ENCODE data around the gene PNP.
"Not testable (repeated sequence)": the region's sequence is repeated elsewhere in the genome, so short reads cannot be mapped to it uniquely, and the experiment has no call there.

The PNP gene

DNA sequence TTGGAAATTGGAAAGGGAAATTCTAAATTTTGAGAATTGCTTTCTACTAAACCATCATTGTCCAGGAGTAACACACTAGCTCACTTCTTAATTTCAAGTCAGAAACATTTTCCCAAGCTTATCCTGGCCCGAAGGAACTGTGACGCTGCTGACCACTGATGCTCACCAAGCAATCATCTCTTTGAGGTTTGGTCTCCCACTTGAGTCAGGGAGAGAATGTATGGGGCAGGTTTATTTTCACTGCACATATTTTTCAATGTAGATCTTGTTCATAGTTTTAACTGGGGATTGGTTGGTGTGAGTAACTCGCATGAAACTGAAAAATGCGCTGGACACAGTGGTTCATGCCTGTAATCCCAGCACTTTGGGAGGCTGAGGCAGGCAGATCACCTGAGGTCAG is 23.3 kb downstream of the PNP start:
- no peak for DNase-seq (ENCODE audit: low read depth)

DNA sequence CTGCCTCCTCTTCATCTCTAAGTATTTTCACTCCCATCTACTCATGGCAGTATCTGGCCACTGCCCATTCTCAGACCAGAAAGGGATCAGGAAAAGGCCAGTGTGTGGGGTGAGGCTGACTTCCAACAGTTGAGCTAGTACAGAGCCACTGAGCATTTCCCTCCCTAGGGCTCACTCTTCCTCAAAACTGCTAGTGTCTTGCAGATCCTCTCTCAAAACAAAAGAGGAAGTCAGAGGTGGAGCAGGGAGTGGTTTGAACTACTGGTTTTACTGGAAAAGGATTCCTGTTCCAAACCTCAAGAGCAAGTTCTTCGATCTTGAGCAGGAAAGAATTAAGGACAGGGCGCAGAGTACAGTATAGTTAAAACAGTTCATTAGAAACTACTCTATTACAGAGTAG is 24.4 kb downstream of the PNP start:
- DNase-seq (ENCODE audit: low read depth) = no peak

DNA sequence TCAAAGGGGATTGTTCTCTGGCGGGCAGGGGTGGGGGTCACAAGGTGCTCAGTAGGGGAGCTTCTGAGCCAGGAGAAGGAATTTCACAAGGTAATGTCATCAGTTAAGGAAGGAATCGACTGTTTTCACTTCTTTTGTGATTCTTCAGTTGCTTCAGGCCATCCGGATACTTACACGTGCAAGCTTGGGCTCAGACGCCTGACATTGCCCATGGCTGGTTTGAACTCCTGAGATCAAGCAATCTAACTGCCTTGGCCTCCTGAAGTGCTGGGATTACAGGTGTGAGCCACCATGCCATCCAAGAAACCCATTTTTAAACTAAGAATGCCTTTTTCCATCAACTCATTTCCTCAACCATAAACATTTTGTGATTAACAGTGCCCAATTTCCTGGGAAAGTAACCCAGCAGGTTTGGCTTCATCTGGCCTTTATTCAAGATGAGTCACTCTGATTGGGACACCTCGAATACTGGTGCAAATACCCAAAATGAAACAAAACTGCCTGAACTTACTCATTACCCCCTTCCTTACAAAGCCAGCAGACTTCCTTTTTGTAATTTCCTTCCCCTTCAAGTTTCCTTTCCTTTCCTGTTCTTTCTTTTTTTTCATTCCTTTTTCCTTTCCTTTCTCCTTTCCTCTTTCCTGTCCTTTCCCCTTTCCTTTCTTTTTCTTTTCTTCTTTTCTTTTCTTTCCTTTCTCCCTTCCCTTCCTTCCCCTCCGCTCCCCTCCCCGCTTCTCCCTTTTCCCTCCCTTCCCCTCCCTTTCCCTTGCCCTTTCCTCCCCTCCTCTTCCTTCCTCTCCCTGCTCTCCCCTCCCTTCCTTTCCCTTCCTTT is 25.9 kb downstream of the PNP start:
- no peak for DNase-seq (ENCODE audit: low read depth)

GRCh38 chr14:20498622-20499021 is 29.4 kb downstream of the PNP start:
- DNase-seq (ENCODE audit: low read depth) = no peak

- no peak for DNase-seq (ENCODE audit: low read depth)
These were observed 29.9 kb downstream of the PNP start for GRCh38 chr14:20499108-20499507.

GRCh38 chr14:20499881-20500280 is 30.7 kb downstream of the PNP start:
- no peak for DNase-seq (ENCODE audit: low read depth)

GRCh38 chr14:20501346-20501745 is 32.1 kb downstream of the PNP start:
- DNase-seq (ENCODE audit: low read depth) = no peak

- DNase-seq (ENCODE audit: low read depth) = no peak
These were observed 34.7 kb downstream of the PNP start for GRCh38 chr14:20503898-20504297.

DNA sequence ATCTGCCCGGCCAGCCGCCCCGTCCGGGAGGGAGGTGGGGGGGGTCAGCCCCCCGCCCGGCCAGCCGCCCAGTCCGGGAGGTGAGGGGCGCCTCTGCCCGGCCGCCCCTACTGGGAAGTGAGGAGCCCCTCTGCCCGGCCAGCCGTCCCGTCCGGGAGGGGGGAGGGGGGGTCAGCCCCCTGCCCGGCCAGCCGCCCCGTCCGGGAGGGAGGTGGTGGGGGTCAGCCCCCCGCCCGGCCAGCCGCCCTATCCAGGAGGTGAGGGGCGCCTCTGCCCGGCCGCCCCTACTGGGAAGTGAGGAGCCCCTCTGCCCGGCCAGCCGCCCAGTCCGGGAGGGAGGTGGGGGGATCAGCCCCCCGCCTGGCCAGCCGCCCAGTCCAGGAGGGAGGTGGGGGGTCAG is 37.1 kb downstream of the PNP start:
- not testable (repeated sequence) for DNase-seq (ENCODE audit: low read depth)

DNA sequence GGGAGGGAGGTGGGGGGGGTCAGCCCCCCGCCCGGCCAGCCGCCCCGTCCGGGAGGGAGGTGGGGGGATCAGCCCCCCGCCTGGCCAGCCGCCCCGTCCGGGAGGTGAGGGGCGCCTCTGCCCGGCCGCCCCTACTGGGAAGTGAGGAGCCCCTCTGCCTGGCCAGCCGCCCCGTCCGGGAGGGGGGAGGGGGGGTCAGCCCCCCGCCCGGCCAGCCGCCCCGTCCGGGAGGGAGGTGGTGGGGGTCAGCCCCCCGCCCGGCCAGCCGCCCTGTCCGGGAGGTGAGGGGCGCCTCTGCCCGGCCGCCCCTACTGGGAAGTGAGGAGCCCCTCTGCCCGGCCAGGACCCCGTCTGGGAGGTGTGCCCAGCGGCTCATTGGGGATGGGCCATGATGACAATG is 37.5 kb downstream of the PNP start:
- not testable (repeated sequence) for DNase-seq (ENCODE audit: low read depth)

GRCh38 chr14:20507537-20507936 is 38.3 kb downstream of the PNP start:
- DNase-seq (ENCODE audit: low read depth) = not testable (repeated sequence)

DNA sequence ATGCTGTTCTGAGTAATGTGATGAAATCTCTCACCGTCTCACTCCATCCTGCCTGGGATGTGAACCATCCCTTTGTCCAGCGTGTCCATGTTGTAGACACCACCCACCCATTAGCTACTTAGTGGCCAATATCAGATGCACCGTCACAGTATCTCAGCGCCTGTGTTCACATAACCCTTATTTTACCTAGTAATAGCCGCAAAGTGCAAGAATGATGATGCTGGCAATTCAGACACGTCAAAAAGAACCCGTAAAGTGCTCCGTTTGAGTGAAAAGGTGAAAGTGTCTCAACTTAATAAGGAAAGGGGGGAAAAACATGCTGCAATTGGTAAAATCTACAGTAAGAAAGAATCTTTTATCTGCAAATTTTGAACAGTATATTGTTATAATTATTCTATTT is 39.2 kb downstream of the PNP start:
- DNase-seq (ENCODE audit: low read depth) = no peak

DNA sequence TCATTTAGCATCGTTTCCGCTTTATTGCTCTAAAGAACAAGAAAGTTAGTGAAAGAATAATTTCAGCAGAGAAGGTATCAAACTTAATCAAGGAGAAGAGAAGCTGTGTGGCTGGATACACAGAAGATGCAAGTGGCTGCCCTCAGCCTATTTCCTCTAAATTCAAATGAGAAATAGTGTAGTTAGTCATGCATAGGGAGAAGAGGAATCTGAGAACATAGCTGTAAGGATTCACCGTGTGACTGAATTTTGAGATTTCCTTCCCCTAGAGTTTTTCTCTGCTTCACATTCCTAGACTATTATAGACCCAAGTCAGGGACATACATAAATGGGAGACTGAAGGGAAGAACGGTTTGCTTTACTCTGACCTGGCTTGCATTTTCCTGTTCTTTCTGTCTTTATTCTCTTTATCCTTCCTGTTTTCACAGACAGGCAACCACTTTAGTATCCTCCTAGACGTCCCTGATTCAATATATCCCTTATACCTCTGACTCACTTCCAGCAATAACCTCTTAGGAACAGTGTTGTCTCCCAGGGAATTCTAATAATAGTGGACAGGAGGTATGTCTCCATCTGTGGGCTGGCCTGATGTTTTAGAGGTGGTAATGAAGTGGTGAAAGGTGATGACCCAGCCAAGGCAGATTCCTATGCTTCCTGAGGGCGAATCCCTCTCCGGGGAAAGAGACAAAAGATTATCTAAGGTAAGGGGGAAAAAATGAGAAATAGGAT is 43.1 kb downstream of the PNP start:
- no peak for DNase-seq (ENCODE audit: low read depth)

- no peak for DNase-seq (ENCODE audit: low read depth)
These were observed 46.6 kb downstream of the PNP start for GRCh38 chr14:20515846-20516245.

DNA sequence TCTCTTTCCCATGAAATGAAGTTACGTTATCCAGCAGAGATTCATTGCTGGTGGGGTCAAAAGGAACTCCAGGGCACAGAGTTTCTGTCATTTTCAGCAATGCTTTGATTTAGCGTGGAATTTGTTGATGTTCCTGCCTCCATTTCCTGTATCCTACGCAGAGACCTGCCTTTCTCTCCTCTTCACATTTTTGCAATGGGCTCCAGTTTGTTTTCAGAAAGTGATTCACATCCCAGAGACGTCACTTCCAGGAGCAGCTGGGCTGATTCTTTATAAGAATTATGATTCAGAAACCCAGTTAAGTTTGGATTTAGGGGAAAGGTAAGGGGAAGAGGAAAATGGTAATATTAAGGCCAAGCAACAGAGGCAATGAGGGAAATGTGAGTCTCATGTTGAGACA is 47.7 kb downstream of the PNP start:
- DNase-seq (ENCODE audit: low read depth) = no peak

- DNase-seq (ENCODE audit: low read depth) = no peak
These were observed 53.1 kb downstream of the PNP start for GRCh38 chr14:20522332-20522731.

DNA sequence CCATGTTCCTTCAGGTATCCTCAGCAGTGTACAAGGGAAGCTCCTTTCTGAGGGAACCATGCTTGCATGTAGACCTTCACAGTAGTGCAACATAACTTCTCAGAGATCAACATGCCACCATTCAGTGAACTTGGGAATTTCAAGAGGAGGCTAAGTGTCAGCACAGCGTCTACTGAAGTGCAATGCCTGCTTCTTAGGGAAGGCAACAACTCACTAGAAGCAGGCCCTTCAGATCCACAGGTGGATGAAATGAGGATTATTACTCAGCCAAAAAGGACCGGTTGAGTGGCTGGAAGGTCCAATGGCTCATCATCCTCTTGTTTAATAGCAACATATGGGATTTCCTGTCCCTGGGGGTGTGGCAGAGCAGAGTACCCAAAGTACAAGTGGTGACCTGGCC is 54.8 kb downstream of the PNP start:
- no peak for DNase-seq (ENCODE audit: low read depth)

Data from T-helper 22 cell (primary cell).